ENCODE data around the gene COX10.

DNA sequence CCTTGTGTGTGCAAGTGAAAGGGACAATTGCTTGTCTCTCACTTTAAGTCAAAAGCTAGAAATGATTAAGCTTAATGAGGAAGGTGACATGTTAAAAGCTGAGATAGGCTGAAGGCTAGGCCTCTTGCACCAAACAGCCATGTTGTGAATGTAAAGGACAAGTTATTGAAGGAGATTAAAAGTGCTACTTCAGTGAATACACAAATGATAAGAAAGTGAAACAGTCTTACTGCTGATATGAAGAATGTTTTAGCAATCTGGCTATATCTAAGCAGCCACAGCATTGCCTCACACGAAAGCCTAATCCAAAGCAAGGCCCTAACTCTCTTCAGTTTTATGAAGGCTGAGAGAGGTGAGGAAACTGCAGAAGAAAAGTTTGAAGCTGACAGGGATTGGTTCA, 96.3 kb downstream of the COX10 start:
- TF ChIP-seq, protein P1, sequence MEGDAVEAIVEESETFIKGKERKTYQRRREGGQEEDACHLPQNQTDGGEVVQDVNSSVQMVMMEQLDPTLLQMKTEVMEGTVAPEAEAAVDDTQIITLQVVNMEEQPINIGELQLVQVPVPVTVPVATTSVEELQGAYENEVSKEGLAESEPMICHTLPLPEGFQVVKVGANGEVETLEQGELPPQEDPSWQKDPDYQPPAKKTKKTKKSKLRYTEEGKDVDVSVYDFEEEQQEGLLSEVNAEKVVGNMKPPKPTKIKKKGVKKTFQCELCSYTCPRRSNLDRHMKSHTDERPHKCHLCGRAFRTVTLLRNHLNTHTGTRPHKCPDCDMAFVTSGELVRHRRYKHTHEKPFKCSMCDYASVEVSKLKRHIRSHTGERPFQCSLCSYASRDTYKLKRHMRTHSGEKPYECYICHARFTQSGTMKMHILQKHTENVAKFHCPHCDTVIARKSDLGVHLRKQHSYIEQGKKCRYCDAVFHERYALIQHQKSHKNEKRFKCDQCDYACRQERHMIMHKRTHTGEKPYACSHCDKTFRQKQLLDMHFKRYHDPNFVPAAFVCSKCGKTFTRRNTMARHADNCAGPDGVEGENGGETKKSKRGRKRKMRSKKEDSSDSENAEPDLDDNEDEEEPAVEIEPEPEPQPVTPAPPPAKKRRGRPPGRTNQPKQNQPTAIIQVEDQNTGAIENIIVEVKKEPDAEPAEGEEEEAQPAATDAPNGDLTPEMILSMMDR (IDR thresholded peaks at IDR 0.05), result no peak
- TF ChIP-seq POLR2A (IDR thresholded peaks at IDR 0.05), result no peak

All from esophagus squamous epithelium (tissue), 4 donors.